Endothelial cell of umbilical vein (primary cell): Measurements from ENCODE around the gene TLNRD1. TPM values are rescaled to one million over a fixed set of nuclear protein-coding genes. Genes with fewer than 3 reads are reported as not detected.

ENCODE experiments used
- BruUV-seq: library from RNA; stranded (reverse); fragments of 400-500 nt; replicated peaks from 2 replicates; lab custom pipeline; 2021; lab: Mats Ljungman, UMichigan
- CTCF ChIA-PET: fragments of 300-600, 350-600 bp; sonication (Branson Sonifier 250); formaldehyde crosslinking; loops from one replicate; lab custom pipeline; 2021; ENCODE audit warnings: antibody characterized with exemption, inconsistent platforms; lab: Charles Lee
- POLR2A ChIA-PET: fragments of 300-600, 350-600 bp; sonication (Branson Sonifier 250); formaldehyde crosslinking; loops from one replicate; lab custom pipeline; 2021; ENCODE audit warnings: antibody characterized with exemption, inconsistent platforms; lab: Charles Lee
- DNase-seq: peaks from one replicate; pipeline ENCODE4 v3.0.0-alpha.2; 2011; ENCODE audit warnings: low read depth, low spot score
- FAIRE-seq: peaks from 2 replicates; lab custom pipeline; 2011; peaks lifted over from hg19 to GRCh38; lab: Jason Lieb, UNC
- H2AFZ ChIP-seq: 2 replicates; pipeline ENCODE4 v1.6.0; 2012; ENCODE audit warnings: low read depth, low read length, control low read depth, inconsistent platforms
- H3K27ac ChIP-seq: 2 replicates; pipeline ENCODE4 v1.5.1; 2011; ENCODE audit warnings: low read depth, mild to moderate bottlenecking, control low read depth, low read length, moderate library complexity; ENCODE audit not compliant: insufficient read depth
- H3K27me3 ChIP-seq, 2 experiments: 2 replicates each; pipeline versions ENCODE4 v1.6.0 to v1.6.1; 2011; ENCODE audit warnings: low read length in 2 of 2, mixed read lengths in 1 of 2; ENCODE audit not compliant: control insufficient read depth in 2 of 2, insufficient read depth in 2 of 2
- H3K36me3 ChIP-seq, 2 experiments: 2 replicates in 1 of 2; 3 replicates in 1 of 2; pipeline ENCODE4 v1.5.1; 2011; ENCODE audit warnings: low read length in 2 of 2, mild to moderate bottlenecking in 1 of 2, moderate library complexity in 1 of 2; ENCODE audit not compliant: control insufficient read depth in 2 of 2, insufficient read depth in 2 of 2; ENCODE audit errors: extremely low read depth in 1 of 2
- H3K4me1 ChIP-seq: 3 replicates; pipeline ENCODE4 v1.5.1; 2011; ENCODE audit warnings: mild to moderate bottlenecking, low read length; ENCODE audit not compliant: control insufficient read depth, insufficient read depth; ENCODE audit errors: extremely low read depth
- H3K4me2 ChIP-seq: 2 replicates; pipeline ENCODE4 v1.6.1; 2011; ENCODE audit warnings: low read length, control low read depth, mixed read lengths; ENCODE audit not compliant: insufficient read depth
- H3K4me3 ChIP-seq, 3 experiments: fragments of 200-600 bp in 1 of 3; sonication (generic), shearing (Covaris generic) in 1 of 3; replicated peaks in 1 of 3; 2 replicates each; pipeline ENCODE4 v1.5.1; 2011 to 2016; ENCODE audit warnings: control low read depth in 3 of 3, low read length in 3 of 3, mild to moderate bottlenecking in 2 of 3, inconsistent platforms in 1 of 3, low read depth in 1 of 3, moderate library complexity in 1 of 3; ENCODE audit not compliant: insufficient read depth in 1 of 3
- H3K79me2 ChIP-seq: 2 replicates; pipeline ENCODE4 v1.6.0; 2012; ENCODE audit warnings: low read length, inconsistent platforms; ENCODE audit not compliant: control insufficient read depth, insufficient read depth
- H3K9ac ChIP-seq: replicated peaks from 2 replicates; pipeline ENCODE3; 2011; ENCODE audit warnings: low read length, control low read depth; ENCODE audit not compliant: insufficient read depth; ENCODE audit errors: extremely low read depth
- H3K9me1 ChIP-seq: replicated peaks from 3 replicates; pipeline ENCODE4 v1.6.0; 2011; ENCODE audit warnings: mild to moderate bottlenecking, low read length; ENCODE audit not compliant: control insufficient read depth, insufficient read depth; ENCODE audit errors: extremely low read depth
- H3K9me3 ChIP-seq: replicated peaks from 2 replicates; pipeline ENCODE4 v1.5.1; 2012; ENCODE audit warnings: low read length, inconsistent platforms; ENCODE audit not compliant: control insufficient read depth, insufficient read depth
- H4K20me1 ChIP-seq: replicated peaks from 2 replicates; pipeline ENCODE3; 2011; ENCODE audit warnings: mild to moderate bottlenecking, low read length; ENCODE audit not compliant: control insufficient read depth, insufficient read depth; ENCODE audit errors: extremely low read depth
- CTCF ChIP-seq, 2 donors: IDR thresholded peaks; 1 replicate in 1 of 2; 2 replicates in 1 of 2; pipeline ENCODE4 v1.5.1; 2011; ENCODE audit warnings: low read length in 2 of 2, mild to moderate bottlenecking in 2 of 2, moderate library complexity in 2 of 2, control low read depth in 1 of 2, inconsistent platforms in 1 of 2, low read depth in 1 of 2; ENCODE audit not compliant: insufficient read depth in 1 of 2; ENCODE audit errors: extremely low read depth in 1 of 2
- EZH2 ChIP-seq: IDR thresholded peaks from 2 replicates; pipeline ENCODE4 v1.6.1; 2012; ENCODE audit warnings: borderline replicate concordance, low read depth, mild to moderate bottlenecking, moderate library complexity, low read length, inconsistent platforms; ENCODE audit not compliant: severe bottlenecking
- FOS ChIP-seq: IDR thresholded peaks from 2 replicates; pipeline ENCODE4 v1.6.1; 2011; ENCODE audit warnings: mild to moderate bottlenecking, low read length, moderate library complexity, borderline replicate concordance; ENCODE audit not compliant: insufficient read depth
- GATA2 ChIP-seq: IDR thresholded peaks from 2 replicates; pipeline ENCODE4 v1.7.0; 2011; ENCODE audit warnings: low read depth, mild to moderate bottlenecking, moderate library complexity, mixed read lengths, low read length; ENCODE audit not compliant: insufficient read length, insufficient read depth
- JUN ChIP-seq: IDR thresholded peaks from 2 replicates; pipeline ENCODE4 v1.6.1; 2011; ENCODE audit warnings: borderline replicate concordance, low read depth; ENCODE audit not compliant: insufficient read length, insufficient read depth
- MAX ChIP-seq: IDR thresholded peaks from 2 replicates; pipeline ENCODE4 v1.6.1; 2011; ENCODE audit not compliant: insufficient read depth, insufficient read length
- MYC ChIP-seq: IDR thresholded peaks from one replicate; pipeline ENCODE4 v1.6.1; 2011; ENCODE audit warnings: mild to moderate bottlenecking, low read depth, low read length
- POLR2A ChIP-seq: IDR thresholded peaks from 2 replicates; pipeline ENCODE4 v1.6.1; 2012; ENCODE audit warnings: low read depth, mild to moderate bottlenecking, control low read depth, low read length
- POLR2AphosphoS5 ChIP-seq: IDR thresholded peaks from 2 replicates; pipeline ENCODE4 v1.6.1; 2012; ENCODE audit warnings: low read depth, mild to moderate bottlenecking, control low read depth, low read length, moderate library complexity; ENCODE audit not compliant: insufficient read depth
- dilution Hi-C: fragments of 300-500 bp; cut with MboI; formaldehyde crosslinking; loops from one replicate; pipeline ENCODE4 v1.15.0; 2019; ENCODE audit warnings: low sequenced_read_pairs; ENCODE audit not compliant: extremely low pct_ligation_motif_present
- intact Hi-C: fragments of 100-400 bp; cut with micrococcal nuclease; formaldehyde crosslinking; loops from one replicate; pipeline ENCODE4 v1.10.0; 2022
- polyA plus RNA-seq, 4 experiments: library from polyadenylated mRNA; depleted of rRNA in 3 of 4; stranded (reverse) in 3 of 4; unstranded in 1 of 4; fragments of >200 nt; gene quantifications; 2 replicates each; pipeline versions ENCODE4 v1.2.1 to v1.2.3, GENCODE V29; 2011 to 2012; ENCODE audit warnings: missing spikeins in 1 of 4
- total RNA-seq: library from RNA; stranded (reverse); gene quantifications from 2 replicates; pipeline ENCODE4 v1.2.3, GENCODE V29; 2021

Gene TLNRD1
- total and polyA plus RNA-seq, 2 donors (not counting 3 experiments of a cell fraction or from before 2014, with no cell fraction given), result 17.8 to 33.0 TPM

GRCh38 chr15:81037952-81038743, 37.4 kb downstream of the TLNRD1 start:
- dilution Hi-C loops, result no loop called here

More at GRCh38 chr15:81037952-81038743, 37.4 kb downstream of the TLNRD1 start:
- H3K4me1 ChIP-seq, result peaks cover 28% of the 10 kb centered on the region
- DNase-seq (no peak), FAIRE-seq (no peak)
- H3K9me1 ChIP-seq, result no peaks in the 10 kb centered on the region
- no peak overlapping the region for H3K4me3 ChIP-seq
- no peak for TF ChIP-seq CTCF (IDR thresholded peaks at IDR 0.05; ENCODE audit: extremely low read depth in 1 of 2, insufficient read depth in 1 of 2, low read depth in 1 of 2, low read length in 2 of 2)
- TF ChIP-seq MYC, result no peak
- TF ChIP-seq EZH2, result no peak
- TF ChIP-seq MAX, result no peak
- TF ChIP-seq POLR2AphosphoS5, result no peak
- no peak for TF ChIP-seq POLR2A
- no peak for TF ChIP-seq JUN
- TF ChIP-seq GATA2, result no peak
- TF ChIP-seq FOS, result no peak
- no peaks in the 10 kb centered on the region for H3K36me3 ChIP-seq
- no peaks in the 10 kb centered on the region for H3K79me2 ChIP-seq
- H4K20me1 ChIP-seq, result no peaks in the 10 kb centered on the region
- CTCF ChIA-PET, result interaction anchor here (1.3 to 1.6 kb wide), 6 partner anchors 8 to 71 kb away, joined by 3 to 7 read pairs (median 4); no protein-coding TSS in a partner anchor
- no peak overlapping the region for H3K27ac ChIP-seq
- no peak overlapping the region for H2AFZ ChIP-seq
- BruUV-seq, result no TSS peak
- no peaks in the 10 kb centered on the region for H3K9me3 ChIP-seq
- no peak overlapping the region for H3K9ac ChIP-seq
- intact Hi-C loops, result no loop called here
- no peaks in the 10 kb centered on the region for H3K27me3 ChIP-seq
- H3K4me2 ChIP-seq, result peak overlapping the region; percentile 59
- POLR2A ChIA-PET, result no interaction called here
